BJ (cell line): ENCODE measurements around the gene TMEM272. TPM values are rescaled to one million over a fixed set of nuclear protein-coding genes. Genes with fewer than 3 reads are reported as not detected.

Experiments
- CTCF ChIA-PET: fragments of 350-600 bp; formaldehyde crosslinking; extraction: SDS; loops from one replicate; lab custom pipeline; 2021; ENCODE audit warnings: antibody characterized with exemption, inconsistent platforms; lab: Yijun Ruan, JAX
- POLR2A ChIA-PET: fragments of 300-600 bp; sonication (Branson Sonifier 250); formaldehyde crosslinking; extraction: SDS; loops from one replicate; lab custom pipeline; 2021; ENCODE audit warnings: antibody characterized with exemption; lab: Charles Lee
- DNase-seq: peaks from one replicate; pipeline ENCODE4 v3.0.0-alpha.2; 2011; ENCODE audit warnings: low read depth
- H3K27me3 ChIP-seq: 2 replicates; pipeline ENCODE4 v1.6.0; 2011; ENCODE audit warnings: low read length; ENCODE audit not compliant: control insufficient read depth, insufficient read depth
- H3K36me3 ChIP-seq: 2 replicates; pipeline ENCODE4 v1.5.1; 2011; ENCODE audit warnings: low read length; ENCODE audit not compliant: control insufficient read depth, insufficient read depth
- H3K4me3 ChIP-seq: 2 replicates; pipeline ENCODE4 v1.5.1; 2011; ENCODE audit warnings: low read depth, mild to moderate bottlenecking, control low read depth, low read length
- CTCF ChIP-seq: IDR thresholded peaks from 2 replicates; pipeline ENCODE4 v1.5.1; 2011; ENCODE audit warnings: low read depth, mild to moderate bottlenecking, control low read depth, inconsistent platforms, low read length, moderate library complexity; ENCODE audit not compliant: insufficient read depth
- polyA plus RNA-seq: library from polyadenylated mRNA; depleted of rRNA; stranded (reverse); fragments of >200 nt; gene quantifications from 2 replicates; pipeline ENCODE4 v1.2.3, GENCODE V29; 2011

Gene TMEM272
- polyA plus RNA-seq, 1 experiment, result not detected

GRCh38 chr13:51883226-51883600, 38.2 kb upstream of the TMEM272 start:
- POLR2A ChIA-PET, result no interaction called here

GRCh38 chr13:51882570-51883225, 37.7 kb upstream of the TMEM272 start:
- CTCF ChIA-PET, result interaction anchor here (1.7 kb wide), 1 partner anchor 13 kb away, joined by 4 read pairs; no protein-coding TSS in a partner anchor
- no peaks in the 10 kb centered on the region for H3K36me3 ChIP-seq
- 0 out of 2 replicates have a peak, but pooled peaks cover 2% of the 10 kb centered on the region for H3K27me3 ChIP-seq
- POLR2A ChIA-PET, result no interaction called here
- TF ChIP-seq CTCF, result no peak
- H3K4me3 ChIP-seq, result no peak overlapping the region
- no peak for DNase-seq

More at GRCh38 chr13:51883226-51883600, 38.2 kb upstream of the TMEM272 start:
- Histone ChIP-seq H3K4me3 (no peak overlapping the region), H3K36me3 (no peaks in the 10 kb centered on the region), H3K27me3 (0 out of 2 replicates have a peak, but pooled peaks cover 2% of the 10 kb centered on the region)
- DNase-seq, result no peak
- CTCF ChIA-PET, result no interaction called here
- no peak for TF ChIP-seq CTCF

GRCh38 chr13:51881296-51881695, 36.3 kb upstream of the TMEM272 start:
- TF ChIP-seq CTCF, result no peak
- Histone ChIP-seq H3K36me3 (no peaks in the 10 kb centered on the region), H3K4me3 (no peak overlapping the region), H3K27me3 (0 out of 2 replicates have a peak, but pooled peaks cover 2% of the 10 kb centered on the region)
- POLR2A ChIA-PET, result no interaction called here
- CTCF ChIA-PET, result interaction anchor here (0.6 to 1.7 kb wide), 2 partner anchors 14 to 1026 kb away, joined by 3 to 4 read pairs; no protein-coding TSS in a partner anchor
- DNase-seq, result no peak

- ChIA-PET POLR2A (no interaction called here), CTCF (no interaction called here)
- TF ChIP-seq CTCF, result no peak
- Histone ChIP-seq H3K27me3 (0 out of 2 replicates have a peak, but pooled peaks cover 2% of the 10 kb centered on the region), H3K4me3 (no peak overlapping the region), H3K36me3 (no peaks in the 10 kb centered on the region)
- DNase-seq, result no peak
Measured at GRCh38 chr13:51879133-51879532, 34.2 kb upstream of the TMEM272 start.

GRCh38 chr13:51874651-51875050, 29.7 kb upstream of the TMEM272 start:
- no peak for TF ChIP-seq CTCF
- Histone ChIP-seq H3K27me3 (no peaks in the 10 kb centered on the region; the same call in none of the 2 replicates), H3K4me3 (no peak overlapping the region), H3K36me3 (no peaks in the 10 kb centered on the region)
- ChIA-PET CTCF (interaction anchor here (1.8 to 2.6 kb wide), 2 partner anchors 20 to 25 kb away, joined by 4 to 9 read pairs; no protein-coding TSS in a partner anchor), POLR2A (no interaction called here)
- no peak for DNase-seq
